Measurements from ENCODE around the gene B4GALNT4.

B4GALNT4 gene

DNA sequence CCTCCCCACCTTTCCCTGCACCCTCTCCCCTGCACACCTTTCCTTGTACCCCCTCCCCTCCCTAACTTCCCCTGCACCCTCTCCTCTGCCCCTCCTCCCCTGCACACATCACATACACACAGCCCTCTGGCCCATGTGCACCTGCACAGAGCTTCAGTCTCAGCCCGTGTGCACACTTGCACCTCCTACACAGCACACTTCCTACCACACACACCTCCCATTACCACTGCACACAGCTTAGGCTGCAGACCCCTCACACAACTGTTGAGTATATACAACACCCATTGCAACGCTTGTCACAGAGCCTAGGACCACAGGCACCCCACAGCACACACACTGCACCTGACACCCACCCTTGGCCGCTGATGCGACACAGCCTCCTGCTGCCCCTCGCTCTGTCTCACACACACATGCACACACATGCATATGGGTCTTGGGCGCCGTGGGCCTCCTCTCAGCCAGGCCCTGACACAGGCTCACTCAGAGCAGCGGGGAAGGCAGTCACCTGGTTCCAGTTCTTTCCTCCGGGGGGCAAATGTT lies 45.1 kb downstream of the B4GALNT4 start:
- no peak for TF ChIP-seq CTCF (IDR thresholded peaks at IDR 0.05)
- no peak for TF ChIP-seq ZFX (IDR thresholded peaks at IDR 0.05; ENCODE audit: borderline replicate concordance)
- no peak overlapping the region for H3K27ac ChIP-seq

GRCh38 chr11:415640-416041 lies 46.3 kb downstream of the B4GALNT4 start:
- 0 out of 2 replicates have a peak overlapping the region, but pooled peaks have one; percentile 71 for H3K27ac ChIP-seq
- TF ChIP-seq CTCF (IDR thresholded peaks at IDR 0.05) (no peak), ZFX (IDR thresholded peaks at IDR 0.05; ENCODE audit: borderline replicate concordance) (no peak)

GRCh38 chr11:416051-416756 lies 46.9 kb downstream of the B4GALNT4 start:
- H3K27ac ChIP-seq: peak overlapping the region; percentile 71
- TF ChIP-seq CTCF (IDR thresholded peaks at IDR 0.05) (no peak), ZFX (IDR thresholded peaks at IDR 0.05; ENCODE audit: borderline replicate concordance) (no peak)

- H3K27ac ChIP-seq: peak overlapping the region; percentile 71
- TF ChIP-seq ZFX (IDR thresholded peaks at IDR 0.05; ENCODE audit: borderline replicate concordance) (no peak), CTCF (IDR thresholded peaks at IDR 0.05) (no peak)
Measured at GRCh38 chr11:416757-417621, 47.7 kb downstream of the B4GALNT4 start.

- TF ChIP-seq ZFX (IDR thresholded peaks at IDR 0.05; ENCODE audit: borderline replicate concordance) (no peak), CTCF (IDR thresholded peaks at IDR 0.05) (no peak)
- H3K27ac ChIP-seq: peak overlapping the region; percentile 71
Measured at GRCh38 chr11:417652-418342, 48.5 kb downstream of the B4GALNT4 start.

DNA sequence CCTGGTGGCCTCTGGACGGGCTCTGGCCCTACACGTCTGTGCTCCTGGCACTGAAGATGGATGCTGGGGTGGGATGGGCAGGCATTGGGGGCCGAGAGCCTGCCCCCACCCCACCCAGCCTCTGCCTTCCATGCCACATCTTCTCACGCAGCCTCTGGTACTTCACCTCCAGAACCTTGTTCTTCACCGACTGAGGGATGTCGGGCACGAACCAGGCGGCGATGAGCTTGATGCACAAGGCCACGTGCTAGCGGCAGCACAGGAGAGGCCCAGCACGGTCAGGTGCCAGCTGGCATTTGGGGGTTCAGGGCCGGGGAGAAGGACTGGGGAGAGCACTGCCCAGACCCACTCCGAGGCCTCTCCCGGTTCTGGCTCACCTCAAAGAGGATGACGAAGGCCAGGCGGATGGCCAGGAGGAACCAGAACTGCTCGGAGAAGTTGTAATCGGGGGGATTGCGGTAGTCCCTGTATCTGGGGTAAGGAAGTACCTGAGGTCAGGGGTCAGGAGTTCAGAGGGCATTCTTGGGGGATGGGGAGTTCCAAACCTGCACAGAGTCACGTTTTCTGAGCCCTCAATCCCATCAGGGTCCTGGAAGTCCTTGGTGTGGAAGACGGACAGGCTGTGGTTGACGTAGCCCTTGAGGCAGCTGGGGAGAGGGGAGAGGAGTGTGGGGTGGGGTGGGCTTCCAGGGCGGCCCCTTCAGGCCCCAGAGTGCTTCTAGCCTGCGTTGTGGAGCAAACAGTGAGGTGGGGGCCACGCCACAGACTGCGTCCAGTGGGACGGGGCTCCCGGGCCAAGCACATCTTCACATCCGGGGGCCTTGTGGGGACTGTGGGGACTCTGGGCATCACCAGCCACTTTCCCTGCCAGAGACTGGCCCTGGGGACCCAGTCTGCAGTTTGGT lies 49.3 kb downstream of the B4GALNT4 start:
- no peak overlapping the region for H3K27ac ChIP-seq
- TF ChIP-seq ZFX (IDR thresholded peaks at IDR 0.05; ENCODE audit: borderline replicate concordance): no peak
- no peak for TF ChIP-seq CTCF (IDR thresholded peaks at IDR 0.05)
